Heart right ventricle (tissue), 16 donors: Measurements from ENCODE around the gene IFNL2. TPM values are rescaled to one million over a fixed set of nuclear protein-coding genes. Genes with fewer than 3 reads are reported as not detected.
A peak's percentile ranks its signal among the peaks of the same experiment; 100 is the strongest.

ENCODE experiments used
- ATAC-seq, 8 donors: fragments of 200-7000 bp; cut with Tn5 transposase; one replicate each; pipeline ENCODE4 v1.9.1; 2020; ENCODE audit warnings: mild to moderate bottlenecking in 8 of 8, moderate library complexity in 8 of 8, moderate number of reproducible peaks in 1 of 8
- DNase-seq, 2 donors: peaks; one replicate each; pipeline ENCODE4 v3.0.0-alpha.2; 2020
- H3K27ac ChIP-seq, 10 donors: fragments of 200-600 bp; sonication (generic) in 2 of 10; one replicate each; pipeline versions ENCODE4 v1.5.0 to v1.8.0; 2020 to 2022; ENCODE audit warnings: mild to moderate bottlenecking in 3 of 10
- H3K27me3 ChIP-seq, 7 donors: fragments of 200-600 bp; one replicate each; pipeline ENCODE4 v1.8.0; 2021 to 2022; ENCODE audit warnings: mild to moderate bottlenecking in 2 of 7
- H3K36me3 ChIP-seq, 9 donors: fragments of 200-600 bp; sonication (generic) in 1 of 9; one replicate each; pipeline versions ENCODE4 v1.5.0 to v1.8.0; 2020 to 2022; ENCODE audit warnings: mild to moderate bottlenecking in 2 of 9
- H3K4me1 ChIP-seq, 9 donors: fragments of 200-600 bp; sonication (generic) in 1 of 9; one replicate each; pipeline versions ENCODE4 v1.5.0 to v1.8.0; 2020 to 2022; ENCODE audit warnings: mild to moderate bottlenecking in 4 of 9
- H3K4me3 ChIP-seq, 10 donors: fragments of 200-600 bp; sonication (generic) in 2 of 10; one replicate each; pipeline versions ENCODE4 v1.5.0 to v1.8.0; 2020 to 2022; ENCODE audit warnings: mild to moderate bottlenecking in 7 of 10, moderate library complexity in 2 of 10
- H3K9me3 ChIP-seq, 11 donors: fragments of 200-600 bp in 10 of 11; sonication (generic) in 2 of 11; one replicate each; pipeline versions ENCODE4 v1.5.0 to v1.8.0; 2013 to 2022; ENCODE audit warnings: mild to moderate bottlenecking in 2 of 11, control low read depth in 1 of 11, moderate library complexity in 1 of 11
- WGBS, 2 donors: extraction: QIAGEN DNeasy Blood & Tissue Kit; methylation state at CpG; one replicate each; pipeline ENCODE4 v1.1.7; 2013; ENCODE audit warnings: inconsistent platforms in 1 of 2; 5-methylcytosine and 5-hydroxymethylcytosine counted together
- intact Hi-C, 10 donors: fragments of 100-400 bp; cut with DNase I; formaldehyde crosslinking; loops; one replicate each; pipeline versions ENCODE4 v1.11.1 to v1.14.2; 2022
- polyA plus RNA-seq, 2 donors: library from polyadenylated mRNA; stranded (reverse); fragments of 200-250 nt; gene quantifications; one replicate each; pipeline ENCODE4 v1.2.3, GENCODE V29; 2013
- total RNA-seq, 10 donors: library from RNA; stranded (reverse); fragmentation: NEBNext Ultra II Directional in 3 of 10; extraction: Animal tissue kit (Norgen Biotek cat#: 25700) in 3 of 10; gene quantifications; one replicate each; pipeline versions ENCODE4 v1.2.1 to v1.2.4, GENCODE V29; 2021 to 2023
- TF ChIP-seq, protein P1 (sequence below), 9 donors: fragments of 200-600 bp; sonication (generic) in 2 of 9; IDR thresholded peaks; one replicate each; pipeline versions ENCODE4 v1.5.0 to v1.8.0; 2021 to 2022; ENCODE audit warnings: antibody characterized with exemption in 9 of 9, mild to moderate bottlenecking in 5 of 9, moderate library complexity in 1 of 9
- donor health status: Arrhythmogenic right ventricular cardiomyopathy.
- donor health status: ischemic (EF 13 %, LVEDD 7.1; RV severe dilation, severe dysfunction).
- donor health status: healthy with polysubstance abuse.
- donor health status: DM: no; HTN: yes; CAD: no.
- donor health status: DM: no; HTN: no; CAD: no.
- donor health status: ischemic (EF 25% LVEDD 6.9; RV normal size, moderate dysfunction).
- donor health status: ischemic (EF 25% LVEDD 5.7; RV mildly dilated, moderate dysfunction).
- donor health status: healthy.
- donor health status: DM: yes; HTN: yes; CAD: no.
- donor health status: Ischemic cardiomyopathy.
- donor health status: ischemic (EF 35%, LVEDD 5.7; RV mildly dilated, moderate dysfunction).
- donor health status: nonischemic (EF 11% LVEDD 7.7; RV severe dilation, severe dysfunction).
- donor health status: DM: yes; HTN: yes; CAD: no.
- donor health status: PGD.
- donor health status: ischemic (EF 29% LVEDD 5.4; RV normal size, mild dysfunction).
- donor health status: nonischemic (EF 23%, LVEDD 6.1; RV moderate dilation, normal function).

IFNL2 gene
- total and polyA plus RNA-seq, 12 donors = not detected

DNA sequence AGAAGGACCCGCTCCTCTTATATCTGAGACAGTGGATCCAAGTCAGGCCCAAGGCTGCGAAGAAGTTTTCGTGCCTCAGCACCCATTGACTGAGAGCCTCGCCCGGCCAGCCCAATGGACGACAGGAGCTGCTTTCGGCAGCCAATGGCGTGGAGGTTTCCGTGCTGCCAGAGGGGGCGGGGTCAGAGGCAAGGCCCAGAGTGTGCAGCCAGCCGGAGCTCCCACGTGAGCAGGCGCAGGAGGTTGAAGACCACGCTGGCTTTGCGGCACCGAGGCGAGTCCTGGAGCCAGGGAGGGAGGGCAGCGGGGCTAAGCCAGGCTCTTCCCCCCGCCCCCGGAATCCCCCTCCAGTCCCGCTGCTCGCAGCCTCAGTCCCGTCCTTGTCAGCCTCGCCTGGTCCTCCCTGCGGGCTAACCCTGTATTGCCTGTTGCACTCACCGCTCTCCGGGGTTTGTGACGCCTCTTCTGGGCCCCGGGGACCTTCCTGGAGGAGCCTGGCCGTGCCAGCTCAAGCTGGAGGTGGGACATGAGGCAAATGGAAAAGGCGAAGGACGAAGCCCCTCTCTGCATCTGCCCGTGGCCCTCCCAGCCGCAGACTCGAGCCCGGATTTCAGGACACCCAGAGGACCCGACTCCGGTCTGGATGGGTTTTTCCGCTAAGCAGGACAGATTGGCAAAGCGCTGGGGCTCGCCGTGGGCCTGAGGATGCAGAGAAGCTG lies 21.1 kb upstream of the IFNL2 start:
- H3K27ac ChIP-seq = no peak overlapping the region
- WGBS, 2 donors = 10 to 15% methylated on average over 42 of the region's 42 CpGs
- H3K9me3 ChIP-seq = no peaks in the 10 kb centered on the region
- TF ChIP-seq, protein P1, sequence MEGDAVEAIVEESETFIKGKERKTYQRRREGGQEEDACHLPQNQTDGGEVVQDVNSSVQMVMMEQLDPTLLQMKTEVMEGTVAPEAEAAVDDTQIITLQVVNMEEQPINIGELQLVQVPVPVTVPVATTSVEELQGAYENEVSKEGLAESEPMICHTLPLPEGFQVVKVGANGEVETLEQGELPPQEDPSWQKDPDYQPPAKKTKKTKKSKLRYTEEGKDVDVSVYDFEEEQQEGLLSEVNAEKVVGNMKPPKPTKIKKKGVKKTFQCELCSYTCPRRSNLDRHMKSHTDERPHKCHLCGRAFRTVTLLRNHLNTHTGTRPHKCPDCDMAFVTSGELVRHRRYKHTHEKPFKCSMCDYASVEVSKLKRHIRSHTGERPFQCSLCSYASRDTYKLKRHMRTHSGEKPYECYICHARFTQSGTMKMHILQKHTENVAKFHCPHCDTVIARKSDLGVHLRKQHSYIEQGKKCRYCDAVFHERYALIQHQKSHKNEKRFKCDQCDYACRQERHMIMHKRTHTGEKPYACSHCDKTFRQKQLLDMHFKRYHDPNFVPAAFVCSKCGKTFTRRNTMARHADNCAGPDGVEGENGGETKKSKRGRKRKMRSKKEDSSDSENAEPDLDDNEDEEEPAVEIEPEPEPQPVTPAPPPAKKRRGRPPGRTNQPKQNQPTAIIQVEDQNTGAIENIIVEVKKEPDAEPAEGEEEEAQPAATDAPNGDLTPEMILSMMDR (IDR thresholded peaks at IDR 0.05) = no peak
- peak in 4 of 8 donors; percentile 39 to 64 (median 49) for ATAC-seq
- no peaks in the 10 kb centered on the region for H3K36me3 ChIP-seq
- peak in 1 of 2 donors; percentile 16 for DNase-seq
- intact Hi-C loops = no loop called here
- peak overlapping the region in 1 of 10 donors; percentile 7 for H3K4me3 ChIP-seq
- H3K4me1 ChIP-seq = peaks cover 0 to 14% (median 8%) of the 10 kb centered on the region in 9 donors
- peaks cover 21 to 75% (median 57%) of the 10 kb centered on the region in 7 donors for H3K27me3 ChIP-seq

DNA sequence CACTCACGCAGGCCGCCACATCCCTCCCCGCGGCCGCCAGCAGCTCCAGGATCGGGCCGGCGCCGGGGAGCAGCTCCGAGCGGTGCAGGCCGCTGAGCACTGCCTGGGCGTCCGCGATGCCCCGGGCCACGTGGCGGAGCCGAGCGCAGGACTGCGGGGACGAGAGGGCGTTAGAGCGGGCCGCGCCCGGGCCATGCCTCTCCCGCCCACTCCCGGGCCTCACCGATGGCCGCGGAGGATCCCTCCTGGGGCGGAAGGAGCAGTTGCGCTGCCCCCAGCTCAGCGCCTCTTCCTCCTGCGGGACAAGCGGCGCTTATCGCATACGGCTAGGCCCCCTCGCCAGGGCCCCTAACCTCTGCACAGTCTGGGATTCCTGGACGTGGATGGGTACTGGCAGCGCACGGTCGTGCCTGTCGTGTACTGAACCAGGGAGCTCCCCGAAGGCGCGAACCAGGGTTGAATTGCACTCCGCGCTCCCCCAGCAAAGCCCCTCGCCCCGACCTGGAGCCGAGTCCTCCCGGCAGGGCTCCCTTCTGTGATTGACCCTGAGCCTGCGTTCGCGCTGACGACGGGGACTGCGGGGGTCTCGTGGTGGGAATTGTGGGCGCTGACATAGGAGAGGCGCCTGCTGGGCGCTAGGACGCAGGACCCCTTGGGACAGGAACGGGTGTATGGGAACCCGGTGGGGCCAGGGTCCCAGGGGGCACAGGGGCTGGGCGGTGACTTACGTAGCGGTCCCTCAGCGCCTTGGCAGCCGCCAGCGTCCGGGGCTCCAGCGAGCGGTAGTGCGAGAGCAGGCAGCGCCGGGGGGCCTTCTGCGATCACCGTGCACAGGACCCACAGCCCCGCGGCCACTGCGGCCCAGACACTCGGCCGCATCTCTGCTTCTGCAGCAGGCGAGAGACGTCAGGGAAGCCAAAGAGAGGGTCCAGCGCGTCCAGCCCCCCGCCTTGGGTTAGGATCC lies 20.2 kb upstream of the IFNL2 start:
- TF ChIP-seq, protein P1 (IDR thresholded peaks at IDR 0.05) = no peak
- Histone ChIP-seq H3K27me3 (peaks cover 21 to 74% (median 58%) of the 10 kb centered on the region in 7 donors), H3K4me3 (peak overlapping the region in 1 of 10 donors; percentile 7), H3K36me3 (no peaks in the 10 kb centered on the region), H3K9me3 (no peaks in the 10 kb centered on the region), H3K4me1 (peaks cover 0 to 14% (median 8%) of the 10 kb centered on the region in 9 donors), H3K27ac (no peak overlapping the region)
- peak in 3 of 8 donors; percentile 30 to 69 (median 61) for ATAC-seq
- intact Hi-C loops = no loop called here
- WGBS, 2 donors = 11% methylated on average over 90 to 92 of the region's 92 CpGs
- no peak for DNase-seq

DNA sequence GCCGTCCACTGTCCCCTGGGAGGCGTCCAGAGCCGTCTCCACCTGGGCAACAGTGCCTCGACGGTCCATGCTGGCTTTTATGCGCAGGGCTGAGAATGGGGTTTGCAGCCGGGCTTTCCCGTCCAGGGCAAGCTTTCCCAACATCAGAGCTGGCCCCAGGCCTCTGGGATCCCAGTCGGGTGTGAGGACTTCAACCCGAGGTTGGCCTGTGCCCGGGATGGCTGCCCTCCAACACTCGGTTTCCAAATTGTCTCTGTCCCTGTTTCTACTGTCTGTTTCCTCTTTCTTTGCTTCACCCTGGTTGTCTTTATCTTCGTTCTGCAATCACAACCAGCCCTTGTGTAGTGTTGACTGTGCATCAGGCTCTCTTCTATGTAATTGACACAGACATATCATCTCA lies 19.4 kb upstream of the IFNL2 start, which contains the start of gene IFNL4:
Gene IFNL4 (minus strand): TSS at position 51 of the 400 bp plus-strand sequence.
- peaks cover 0 to 14% (median 8%) of the 10 kb centered on the region in 9 donors for H3K4me1 ChIP-seq
- peak within 1 kb of the TSS in 1 of 10 donors; percentile 7 for H3K4me3 ChIP-seq
- H3K9me3 ChIP-seq = no peaks in the 10 kb centered on the region
- 48 to 53% methylated on average over 13 of the region's 13 CpGs for WGBS, 2 donors
- peaks cover 21 to 68% (median 59%) of the 10 kb centered on the region in 7 donors for H3K27me3 ChIP-seq
- no peak within 1 kb of the TSS for H3K27ac ChIP-seq
- ATAC-seq = no peak
- no peaks in the 10 kb centered on the region for H3K36me3 ChIP-seq
- DNase-seq = no peak
- TF ChIP-seq, protein P1 (IDR thresholded peaks at IDR 0.05) = no peak
- intact Hi-C loops = no loop called here

- ATAC-seq (no peak), DNase-seq (no peak)
- Histone ChIP-seq H3K36me3 (no peaks in the 10 kb centered on the region), H3K4me3 (no peak overlapping the region), H3K9me3 (no peaks in the 10 kb centered on the region), H3K4me1 (peaks cover 0 to 14% (median 8%) of the 10 kb centered on the region in 9 donors), H3K27ac (no peak overlapping the region), H3K27me3 (peaks cover 21 to 80% (median 56%) of the 10 kb centered on the region in 7 donors)
- intact Hi-C loops = no loop called here
- TF ChIP-seq, protein P1 (IDR thresholded peaks at IDR 0.05) = no peak
- WGBS, 2 donors = 60 to 67% methylated on average over 5 of the region's 5 CpGs
These were observed 17.1 kb upstream of the IFNL2 start for GRCh38 chr19:39251081-39251480.
